H1 (cell line): Measurements from ENCODE around the gene NFATC1. TPM values are rescaled to one million over a fixed set of nuclear protein-coding genes. Genes with fewer than 3 reads are reported as not detected.

ENCODE experiments used
- CTCF ChIA-PET: fragments of 300-600 bp; sonication (Branson Sonifier 250); formaldehyde crosslinking; loops from one replicate; lab custom pipeline; 2021; ENCODE audit not compliant: partially characterized antibody; lab: Charles Lee
- POLR2A ChIA-PET: fragments of 300-600 bp; sonication (Branson Sonifier 250); formaldehyde crosslinking; loops from one replicate; lab custom pipeline; 2021; ENCODE audit warnings: inconsistent platforms; ENCODE audit not compliant: partially characterized antibody; lab: Charles Lee
- DNase-seq, 2 experiments: peaks; one replicate each; pipeline versions ENCODE4 v3.0.0 to v3.0.0-alpha.2; 2010 to 2022; ENCODE audit warnings: low spot score in 2 of 2, low read depth in 1 of 2, mixed read lengths in 1 of 2
- FAIRE-seq: peaks from 2 replicates; lab custom pipeline; 2011; peaks lifted over from hg19 to GRCh38; lab: Jason Lieb, UNC
- H2AFZ ChIP-seq: 2 replicates; pipeline ENCODE4 v1.8.1; 2012; ENCODE audit warnings: low read length, inconsistent platforms
- H2AK5ac ChIP-seq: 2 replicates; pipeline ENCODE4 v1.6.1; 2013; ENCODE audit warnings: low read depth, low read length
- H2BK120ac ChIP-seq: replicated peaks from 2 replicates; pipeline ENCODE3; 2013; ENCODE audit warnings: low read depth, low read length, inconsistent platforms
- H2BK12ac ChIP-seq: 2 replicates; pipeline ENCODE4 v1.6.1; 2013; ENCODE audit warnings: low read depth, low read length
- H2BK15ac ChIP-seq: 2 replicates; pipeline ENCODE4 v1.6.1; 2013; ENCODE audit warnings: low read length
- H2BK20ac ChIP-seq: 2 replicates; pipeline ENCODE4 v1.6.1; 2013; ENCODE audit warnings: low read length
- H2BK5ac ChIP-seq: 2 replicates; pipeline ENCODE4 v1.6.1; 2013; ENCODE audit warnings: low read depth, low read length
- H3K14ac ChIP-seq: 2 replicates; pipeline ENCODE4 v1.6.1; 2013; ENCODE audit warnings: inconsistent platforms; ENCODE audit not compliant: insufficient read length
- H3K18ac ChIP-seq: 2 replicates; pipeline ENCODE4 v1.6.1; 2013; ENCODE audit warnings: low read length; ENCODE audit errors: extremely low read depth
- H3K23ac ChIP-seq: 2 replicates; pipeline ENCODE4 v1.6.1; 2013; ENCODE audit warnings: inconsistent platforms; ENCODE audit not compliant: insufficient read length
- H3K23me2 ChIP-seq: 2 replicates; pipeline ENCODE4 v1.6.1; 2013; ENCODE audit warnings: low read depth, low read length
- H3K27ac ChIP-seq: 2 replicates; pipeline ENCODE4 v1.6.1; 2011; ENCODE audit warnings: low read depth, low read length, inconsistent platforms
- H3K27me3 ChIP-seq, 4 experiments: replicated peaks in 1 of 4; 1 replicate in 1 of 4; 2 replicates in 3 of 4; pipeline versions ENCODE4 v1.6.1 to v1.8.1; 2011 to 2013; ENCODE audit warnings: low read length in 3 of 4, mild to moderate bottlenecking in 3 of 4, inconsistent platforms in 2 of 4, mixed read lengths in 2 of 4, moderate library complexity in 1 of 4; ENCODE audit not compliant: control insufficient read depth in 3 of 4, insufficient read depth in 3 of 4; ENCODE audit errors: extremely low read depth in 1 of 4
- H3K36me3 ChIP-seq, 4 experiments: 2 replicates each; pipeline versions ENCODE4 v1.6.1 to v1.8.1; 2011 to 2013; ENCODE audit warnings: mild to moderate bottlenecking in 4 of 4, low read length in 3 of 4, moderate library complexity in 2 of 4, control low read depth in 1 of 4, inconsistent platforms in 1 of 4; ENCODE audit not compliant: insufficient read depth in 4 of 4, control insufficient read depth in 2 of 4
- H3K4ac ChIP-seq: replicated peaks from 2 replicates; pipeline ENCODE3; 2013; ENCODE audit warnings: low read length, low read depth, mixed read lengths, inconsistent platforms; ENCODE audit not compliant: insufficient read length
- H3K4me1 ChIP-seq, 4 experiments: replicated peaks in 1 of 4; 1 replicate in 1 of 4; 2 replicates in 3 of 4; pipeline versions ENCODE4 v1.6.1 to v1.8.1; 2011 to 2013; ENCODE audit warnings: low read length in 3 of 4, inconsistent platforms in 2 of 4, mixed read lengths in 1 of 4; ENCODE audit not compliant: insufficient read depth in 4 of 4, control insufficient read depth in 3 of 4
- H3K4me2 ChIP-seq, 2 experiments: 2 replicates each; pipeline versions ENCODE4 v1.6.1 to v1.8.1; 2011 to 2013; ENCODE audit warnings: low read depth in 2 of 2, low read length in 2 of 2, control low read depth in 1 of 2, inconsistent platforms in 1 of 2, mild to moderate bottlenecking in 1 of 2; ENCODE audit not compliant: insufficient read depth in 1 of 2
- H3K4me3 ChIP-seq, 4 experiments: fragments of 200-600, 300-600 bp in 1 of 4; sonication (generic), shearing (Covaris generic), sonication (Bioruptor Twin) in 1 of 4; 2 replicates each; pipeline versions ENCODE4 v1.5.1 to v1.8.1; 2011 to 2016; ENCODE audit warnings: low read length in 4 of 4, low read depth in 3 of 4, control low read depth in 2 of 4, inconsistent platforms in 2 of 4, mild to moderate bottlenecking in 2 of 4, mixed read lengths in 1 of 4, moderate library complexity in 1 of 4; ENCODE audit not compliant: insufficient read depth in 2 of 4; ENCODE audit errors: extremely low read depth in 1 of 4
- H3K56ac ChIP-seq: replicated peaks from 2 replicates; pipeline ENCODE3; 2013; ENCODE audit warnings: low read depth, mild to moderate bottlenecking, mixed read lengths, low read length, inconsistent platforms; ENCODE audit not compliant: insufficient read length
- H3K79me1 ChIP-seq: 2 replicates; pipeline ENCODE4 v1.6.1; 2013; ENCODE audit warnings: low read depth, low read length, control low read depth
- H3K79me2 ChIP-seq, 2 experiments: 2 replicates each; pipeline versions ENCODE4 v1.6.1 to v1.8.1; 2012 to 2013; ENCODE audit warnings: low read length in 2 of 2, mild to moderate bottlenecking in 2 of 2, inconsistent platforms in 1 of 2; ENCODE audit not compliant: insufficient read depth in 2 of 2, control insufficient read depth in 1 of 2
- H3K9ac ChIP-seq, 4 experiments: replicated peaks in 1 of 4; 1 replicate in 1 of 4; 2 replicates in 3 of 4; pipeline versions ENCODE4 v1.6.1 to v1.8.1; 2011 to 2013; ENCODE audit warnings: low read depth in 3 of 4, low read length in 3 of 4, control low read depth in 2 of 4, mild to moderate bottlenecking in 2 of 4, moderate library complexity in 2 of 4, inconsistent platforms in 1 of 4; ENCODE audit errors: extremely low read depth in 1 of 4
- H3K9me3 ChIP-seq, 2 experiments: 2 replicates each; pipeline versions ENCODE4 v1.6.1 to v1.8.1; 2012 to 2013; ENCODE audit warnings: mild to moderate bottlenecking in 2 of 2, moderate library complexity in 2 of 2, control low read depth in 1 of 2, inconsistent platforms in 1 of 2, low read depth in 1 of 2, low read length in 1 of 2, mixed read lengths in 1 of 2; ENCODE audit not compliant: insufficient read depth in 2 of 2
- H4K20me1 ChIP-seq, 2 experiments: replicated peaks in 1 of 2; 2 replicates each; pipeline versions ENCODE3 to v1.8.1; 2011 to 2013; ENCODE audit warnings: inconsistent platforms in 2 of 2, low read length in 2 of 2, mild to moderate bottlenecking in 1 of 2; ENCODE audit not compliant: insufficient read depth in 2 of 2, control insufficient read depth in 1 of 2
- H4K5ac ChIP-seq: 2 replicates; pipeline ENCODE4 v1.6.1; 2013; ENCODE audit warnings: low read length, low read depth, mixed read lengths, inconsistent platforms; ENCODE audit not compliant: insufficient read length
- H4K8ac ChIP-seq: 2 replicates; pipeline ENCODE4 v1.8.0; 2013; ENCODE audit warnings: mild to moderate bottlenecking, moderate library complexity, low read length, inconsistent platforms; ENCODE audit not compliant: insufficient read depth; ENCODE audit errors: extremely low read depth
- H4K91ac ChIP-seq: replicated peaks from 2 replicates; pipeline ENCODE3; 2013; ENCODE audit warnings: low read length, mixed read lengths, inconsistent platforms; ENCODE audit not compliant: insufficient read length
- EGR1 ChIP-seq: IDR thresholded peaks from 2 replicates; pipeline ENCODE4 v1.6.1; 2011; ENCODE audit warnings: low read depth, low read length, borderline replicate concordance
- GABPA ChIP-seq: IDR thresholded peaks from 2 replicates; pipeline ENCODE4 v1.6.1; 2011; ENCODE audit warnings: mild to moderate bottlenecking, low read length, moderate library complexity, borderline replicate concordance; ENCODE audit not compliant: insufficient read depth
- HDAC6 ChIP-seq: IDR thresholded peaks from one replicate; pipeline ENCODE4 v1.7.1; 2012; ENCODE audit warnings: low read depth, mild to moderate bottlenecking, inconsistent platforms, low read length, moderate library complexity
- KDM5A ChIP-seq: fragments of 200-600 bp; IDR thresholded peaks from 2 replicates; pipeline ENCODE4 v1.7.1; 2012; ENCODE audit warnings: mild to moderate bottlenecking, low read length, inconsistent platforms, mixed read lengths
- MAFK ChIP-seq: IDR thresholded peaks from 2 replicates; pipeline ENCODE4 v1.6.1; 2012; ENCODE audit warnings: low read depth, mild to moderate bottlenecking, improper control_type of control experiment, low read length
- POU5F1 ChIP-seq: IDR thresholded peaks from 2 replicates; pipeline ENCODE4 v1.6.1; 2011; ENCODE audit warnings: low read depth, mild to moderate bottlenecking, low read length, moderate library complexity
- RBBP5 ChIP-seq: IDR thresholded peaks from 2 replicates; pipeline ENCODE4 v1.7.1; 2012; ENCODE audit warnings: low read depth, mild to moderate bottlenecking, inconsistent platforms, low read length, moderate library complexity, borderline replicate concordance
- SP2 ChIP-seq: IDR thresholded peaks from 2 replicates; pipeline ENCODE4 v1.6.1; 2012; ENCODE audit warnings: mild to moderate bottlenecking, low read length, inconsistent platforms
- WGBS, 2 experiments: shearing (Covaris generic) in 1 of 2; methylation state at CpG; one replicate each; pipeline versions ENCODE4 v1.1.6 to v1.1.7; 2013 to 2015; ENCODE audit warnings: low lambda C conversion rate in 2 of 2, mixed read lengths in 2 of 2, inconsistent platforms in 1 of 2, low coverage in 1 of 2, missing lambda C conversion rate in 1 of 2; ENCODE audit not compliant: insufficient replicate concordance in 2 of 2, insufficient coverage in 1 of 2, insufficient read length in 1 of 2; ENCODE audit errors: extremely low coverage in 1 of 2, missing lambda C conversion rate in 1 of 2; 5-methylcytosine and 5-hydroxymethylcytosine counted together
- polyA plus RNA-seq, 7 experiments: library from polyadenylated mRNA; depleted of rRNA in 3 of 7; stranded (reverse) in 5 of 7; unstranded in 2 of 7; fragments of >200 nt in 5 of 7; fragments of 200-250 nt in 2 of 7; gene quantifications; 1 replicate in 5 of 7; 2 replicates in 1 of 7; 4 replicates in 1 of 7; pipeline versions ENCODE4 v1.2.1 to v1.2.3, GENCODE V29; 2011 to 2013; ENCODE audit warnings: missing spikeins in 2 of 7, mixed read lengths in 2 of 7
- total RNA-seq: library from RNA; stranded (reverse); fragmentation: NEBNext Ultra II Directional; extraction: Animal tissue kit (Norgen Biotek cat#: 25700); gene quantifications from 2 replicates; pipeline ENCODE4 v1.2.1, GENCODE V29; 2021

Gene NFATC1
- total and polyA plus RNA-seq, 2 of the 8 experiments (the other 6 are each of a cell fraction or from before 2014, with no cell fraction given) = 2.0 to 6.6 TPM

DNA sequence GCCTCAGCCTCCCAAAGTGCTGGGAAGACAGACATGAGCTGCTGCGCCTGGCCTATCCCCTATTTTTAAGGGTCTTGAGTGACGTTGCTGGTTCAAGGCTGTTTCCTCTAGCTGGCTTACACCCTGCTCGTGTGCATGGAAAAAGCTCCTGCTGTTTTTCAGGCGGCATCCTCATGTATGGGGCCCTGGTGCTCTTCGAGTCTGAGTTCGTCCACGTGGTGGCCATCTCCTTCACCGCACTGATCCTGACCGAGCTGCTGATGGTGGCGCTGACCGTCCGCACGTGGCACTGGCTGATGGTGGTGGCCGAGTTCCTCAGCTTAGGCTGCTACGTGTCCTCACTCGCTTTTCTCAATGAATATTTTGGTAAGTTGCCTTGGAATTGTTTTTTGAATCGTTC lies 22.0 kb upstream of the NFATC1 start:
- H3K23ac ChIP-seq = no peak overlapping the region
- no peak overlapping the region for H3K14ac ChIP-seq
- no peak overlapping the region for H2BK15ac ChIP-seq
- FAIRE-seq (no peak), DNase-seq (no peak)
- no peak overlapping the region for H2AFZ ChIP-seq
- TF ChIP-seq HDAC6 (no peak), SP2 (no peak), POU5F1 (no peak), EGR1 (no peak), KDM5A (no peak), MAFK (no peak), GABPA (no peak), RBBP5 (no peak)
- ChIA-PET POLR2A (interaction anchor here (0.6 kb wide), 1 partner anchor 418 kb away, joined by 3 read pairs; no protein-coding TSS in a partner anchor), CTCF (no interaction called here)
- no peak overlapping the region for H2BK5ac ChIP-seq
- H2BK120ac ChIP-seq = no peak overlapping the region
- H4K5ac ChIP-seq = no peak overlapping the region
- no peak overlapping the region for H3K4me2 ChIP-seq
- H3K4me1 ChIP-seq = no peaks in the 10 kb centered on the region
- no peaks in the 10 kb centered on the region for H3K79me2 ChIP-seq
- no peak overlapping the region for H2BK12ac ChIP-seq
- no peaks in the 10 kb centered on the region for H3K79me1 ChIP-seq
- H3K36me3 ChIP-seq = no peaks in the 10 kb centered on the region; a peak in 1 of 8 replicates
- no peak overlapping the region for H3K4me3 ChIP-seq
- no peak overlapping the region for H2AK5ac ChIP-seq
- no peak overlapping the region for H3K9ac ChIP-seq
- H4K20me1 ChIP-seq = no peaks in the 10 kb centered on the region
- H3K9me3 ChIP-seq = no peaks in the 10 kb centered on the region; a peak in 1 of 4 replicates
- no peak overlapping the region for H3K18ac ChIP-seq
- H4K91ac ChIP-seq = no peak overlapping the region
- no peaks in the 10 kb centered on the region for H3K27me3 ChIP-seq
- no peak overlapping the region for H2BK20ac ChIP-seq
- H3K56ac ChIP-seq = no peak overlapping the region
- no peaks in the 10 kb centered on the region for H3K23me2 ChIP-seq
- H3K27ac ChIP-seq = no peak overlapping the region
- no peak overlapping the region for H4K8ac ChIP-seq
- 92% methylated on average over 17 of the region's 17 CpGs; no CpG with 5 or more reads in 1 of the 2 experiments for WGBS, 2 experiments
- no peak overlapping the region for H3K4ac ChIP-seq
